ENCODE data around the gene LYZL1. TPM values are rescaled to one million over a fixed set of nuclear protein-coding genes. Genes with fewer than 3 reads are reported as not detected.

LYZL1 gene
- total and polyA plus RNA-seq, 3 donors from 2014 or later, result 37.0 to 91.3 (median 67.6) TPM

GRCh38 chr10:29266641-29267040, 22.2 kb upstream of the LYZL1 start:
- no peak for TF ChIP-seq POLR2A (IDR thresholded peaks at IDR 0.05)
- no peak for TF ChIP-seq CTCF (IDR thresholded peaks at IDR 0.05)
- Histone ChIP-seq H3K36me3 (ENCODE audit: low read depth, missing control alignments) (no peaks in the 10 kb centered on the region), H3K4me1 (no peaks in the 10 kb centered on the region), H3K9me3 (no peaks in the 10 kb centered on the region), H3K27ac (no peak overlapping the region), H3K4me3 (peak overlapping the region in 1 of 2 donors; percentile 10), H3K27me3 (no peaks in the 10 kb centered on the region)
- intact Hi-C loops (cut with DNase I; ENCODE audit: low total_unique reads), result no loop called here
- WGBS, 2 donors, result 70 to 74% methylated on average over 8 of the region's 8 CpGs
- DNase-seq, result no peak

DNA sequence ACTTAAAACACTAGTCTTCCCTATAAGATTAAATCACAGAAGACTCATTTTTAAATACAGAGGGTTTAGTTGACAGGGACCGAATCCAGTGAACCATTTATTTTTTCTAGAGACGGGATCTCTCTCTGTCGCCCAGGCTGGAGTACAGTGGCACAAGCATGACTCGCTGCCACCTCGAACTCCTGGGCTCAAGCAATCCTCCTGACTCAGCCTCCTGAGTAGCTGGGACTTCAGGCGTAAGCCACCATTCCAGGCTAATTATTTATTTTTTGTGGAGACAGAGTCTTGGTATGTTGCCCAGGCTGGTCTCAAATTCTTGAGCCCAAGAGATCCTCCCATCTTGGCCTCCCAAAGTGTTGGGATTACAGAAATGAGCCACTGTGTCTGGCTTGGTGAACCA, 20.9 kb upstream of the LYZL1 start:
- DNase-seq, result no peak
- intact Hi-C loops (cut with DNase I; ENCODE audit: low total_unique reads), result no loop called here
- Histone ChIP-seq H3K4me1 (no peaks in the 10 kb centered on the region), H3K36me3 (ENCODE audit: low read depth, missing control alignments) (no peaks in the 10 kb centered on the region), H3K4me3 (no peak overlapping the region), H3K27me3 (no peaks in the 10 kb centered on the region), H3K27ac (no peak overlapping the region), H3K9me3 (no peaks in the 10 kb centered on the region)
- TF ChIP-seq CTCF (IDR thresholded peaks at IDR 0.05) (no peak), POLR2A (IDR thresholded peaks at IDR 0.05) (no peak)
- WGBS, 2 donors, result 94 to 97% methylated on average over 6 of the region's 6 CpGs

GRCh38 chr10:29269486-29269885, 19.4 kb upstream of the LYZL1 start:
- H3K9me3 ChIP-seq, result no peaks in the 10 kb centered on the region
- H3K36me3 ChIP-seq (ENCODE audit: low read depth, missing control alignments), result no peaks in the 10 kb centered on the region
- no peaks in the 10 kb centered on the region for H3K27me3 ChIP-seq
- H3K27ac ChIP-seq, result no peak overlapping the region
- no peak for DNase-seq
- no peak overlapping the region for H3K4me3 ChIP-seq
- no peaks in the 10 kb centered on the region for H3K4me1 ChIP-seq
- 91 to 93% methylated on average over 8 of the region's 8 CpGs for WGBS, 2 donors
- intact Hi-C loops (cut with DNase I; ENCODE audit: low total_unique reads), result no loop called here
- no peak for TF ChIP-seq CTCF (IDR thresholded peaks at IDR 0.05)
- TF ChIP-seq POLR2A (IDR thresholded peaks at IDR 0.05), result no peak

DNA sequence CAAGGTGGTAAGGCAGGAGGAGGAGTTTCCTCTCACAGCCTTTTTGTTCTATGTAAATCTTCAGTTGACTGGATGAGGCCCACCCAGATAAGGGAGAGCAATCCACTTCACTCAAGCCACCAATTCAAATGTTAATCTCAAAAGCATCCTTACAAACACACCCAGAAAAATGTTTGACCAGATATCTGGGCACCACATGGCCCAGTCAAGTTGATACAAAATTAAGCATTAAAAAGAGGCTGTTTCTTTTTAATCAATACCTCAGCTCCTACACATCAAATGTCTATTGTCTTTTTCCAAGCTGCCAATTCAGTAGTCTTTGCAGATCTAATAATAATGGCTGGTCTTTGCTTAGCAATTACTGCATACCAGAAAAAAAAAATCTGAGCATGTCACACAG, 18.0 kb upstream of the LYZL1 start:
- no peak for DNase-seq
- Histone ChIP-seq H3K4me3 (no peak overlapping the region), H3K36me3 (ENCODE audit: low read depth, missing control alignments) (no peaks in the 10 kb centered on the region), H3K9me3 (no peaks in the 10 kb centered on the region), H3K27me3 (no peaks in the 10 kb centered on the region), H3K27ac (no peak overlapping the region), H3K4me1 (no peaks in the 10 kb centered on the region)
- intact Hi-C loops (cut with DNase I; ENCODE audit: low total_unique reads), result no loop called here
- TF ChIP-seq CTCF (IDR thresholded peaks at IDR 0.05) (no peak), POLR2A (IDR thresholded peaks at IDR 0.05) (no peak)

DNA sequence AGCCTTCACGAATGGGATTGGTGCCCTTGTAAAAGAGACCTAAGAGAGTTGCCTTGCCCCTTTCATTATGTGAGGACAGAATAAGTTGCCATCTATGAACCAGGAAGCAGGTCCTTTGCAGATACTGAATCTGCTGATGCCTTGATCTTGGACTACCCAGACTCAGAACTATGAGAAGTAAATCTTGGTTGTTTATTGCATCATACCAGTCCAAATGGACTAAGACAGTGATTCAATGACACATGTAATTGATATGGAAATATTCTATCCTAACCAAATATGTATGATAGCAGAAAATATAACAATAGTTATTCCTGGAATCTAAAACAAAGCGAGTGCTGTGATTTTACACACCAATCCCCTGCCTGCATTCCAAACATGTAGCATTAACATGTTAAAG, 17.0 kb upstream of the LYZL1 start:
- Histone ChIP-seq H3K27ac (no peak overlapping the region), H3K4me3 (no peak overlapping the region), H3K27me3 (no peaks in the 10 kb centered on the region), H3K9me3 (no peaks in the 10 kb centered on the region), H3K36me3 (ENCODE audit: low read depth, missing control alignments) (no peaks in the 10 kb centered on the region), H3K4me1 (no peaks in the 10 kb centered on the region)
- TF ChIP-seq CTCF (IDR thresholded peaks at IDR 0.05), result no peak
- TF ChIP-seq POLR2A (IDR thresholded peaks at IDR 0.05), result no peak
- 71 to 84% methylated on average over 2 of the region's 2 CpGs for WGBS, 2 donors
- DNase-seq, result no peak
- intact Hi-C loops (cut with DNase I; ENCODE audit: low total_unique reads), result no loop called here

Measured in testis (tissue), 3 donors.